Sigmoid colon (tissue), 4 donors: ENCODE measurements around the gene PCDH20.

Source experiments
- CTCF ChIP-seq, 4 experiments: fragments of 450-650 bp in 3 of 4; fragments of 200-600 bp in 1 of 4; IDR thresholded peaks; one replicate each; pipeline ENCODE4 v1.5.1; 2016 to 2019; ENCODE audit warnings: antibody characterized with exemption in 4 of 4, mild to moderate bottlenecking in 3 of 4, moderate library complexity in 2 of 4
- POLR2AphosphoS5 ChIP-seq, 4 donors: sonication (generic); formaldehyde crosslinking; IDR thresholded peaks; one replicate each; pipeline ENCODE4 v1.6.1; 2017; ENCODE audit warnings: antibody characterized with exemption in 4 of 4

GRCh38 chr13:61410669-61411297 is 4.9 kb downstream of the PCDH20 start:
- TF ChIP-seq CTCF (IDR thresholded peaks at IDR 0.05) (peak in 1 of 4 experiments; percentile 32), POLR2AphosphoS5 (IDR thresholded peaks at IDR 0.05) (no peak)
